Measurements from ENCODE around the gene ZBTB38.

The ZBTB38 gene

DNA sequence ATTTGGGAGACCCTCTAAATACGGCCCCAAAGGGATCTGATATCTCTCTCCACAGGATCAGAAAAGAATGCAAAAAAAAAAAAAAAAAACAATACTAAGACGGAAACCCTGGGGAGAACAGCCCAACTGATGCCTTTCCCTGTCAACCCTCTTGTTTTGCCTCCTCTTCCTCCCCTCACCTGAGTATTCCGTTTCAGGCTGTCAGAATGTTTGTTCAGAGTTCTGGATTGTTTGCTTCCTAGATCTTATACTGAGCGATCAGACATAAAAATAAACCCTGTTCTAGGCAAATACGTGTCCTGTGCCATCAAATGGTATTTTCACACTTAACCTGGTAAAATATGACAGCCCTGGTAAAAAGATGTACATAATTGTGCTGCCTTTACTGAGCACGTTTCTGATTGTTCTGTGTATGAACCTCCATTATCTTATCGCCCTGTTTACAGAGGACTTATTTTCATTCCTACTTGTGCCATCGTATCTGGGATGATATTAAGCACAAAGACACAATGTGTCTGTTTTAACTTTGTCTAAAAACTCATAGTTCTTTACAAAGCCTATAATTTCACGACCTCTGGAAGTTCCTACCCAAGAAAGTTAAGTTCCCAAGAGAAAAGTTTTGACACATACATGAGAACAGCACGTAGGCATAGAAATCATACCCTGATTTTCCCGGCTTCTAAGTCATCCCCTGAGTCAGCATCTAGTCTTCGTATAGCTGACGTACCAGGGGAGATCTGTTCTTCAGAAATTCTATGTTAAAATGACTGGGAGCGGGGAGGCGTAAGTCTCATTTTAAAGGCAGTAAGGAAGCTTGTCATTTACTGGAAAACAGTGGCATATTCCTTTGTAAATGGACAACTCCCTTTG, 856 bp downstream of the ZBTB38 start:
- peak; percentile 45 for DNase-seq

DNA sequence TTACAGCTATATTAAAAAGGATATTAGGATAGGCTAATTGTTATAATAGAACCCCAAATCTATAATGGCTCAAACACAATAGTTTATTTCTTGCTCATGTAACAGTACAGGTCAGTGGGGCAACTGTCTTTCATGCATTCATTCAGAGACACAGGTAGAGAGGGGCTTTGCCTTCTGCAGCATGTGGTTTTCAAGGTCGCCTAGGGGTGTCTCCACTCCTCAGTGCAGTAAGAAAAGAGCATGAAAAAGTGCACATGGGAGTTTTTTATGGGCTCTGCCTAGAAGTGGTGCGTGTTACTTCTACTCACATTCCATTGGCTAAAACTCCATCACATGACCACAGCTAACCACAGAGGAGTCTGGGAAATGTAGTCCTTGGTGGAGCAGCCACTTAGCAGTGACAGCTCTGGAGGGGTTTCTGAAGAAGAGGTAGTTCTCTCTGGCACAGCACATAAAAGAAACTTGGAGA, 1.8 kb downstream of the ZBTB38 start:
- peak; percentile 79 for DNase-seq

DNA sequence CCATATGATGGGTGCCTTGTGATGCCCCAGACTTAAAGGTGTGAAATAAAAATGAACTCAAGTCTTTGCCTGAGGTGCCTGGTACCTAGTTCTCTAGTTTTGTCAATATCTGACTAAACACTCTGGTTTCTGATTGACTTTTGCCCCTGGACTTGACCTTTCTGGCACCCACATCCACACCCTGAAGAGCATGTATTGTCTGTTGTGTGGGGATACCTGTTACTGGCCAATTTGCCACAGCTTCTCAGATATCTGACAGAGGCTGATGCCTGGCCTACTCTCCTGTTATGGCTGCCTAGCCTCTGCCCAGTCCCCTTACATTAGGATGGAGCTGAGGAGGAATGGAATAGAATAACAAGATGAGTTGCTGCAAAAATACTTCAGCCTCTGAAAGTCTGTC, 3.6 kb downstream of the ZBTB38 start:
- no peak for DNase-seq

DNA sequence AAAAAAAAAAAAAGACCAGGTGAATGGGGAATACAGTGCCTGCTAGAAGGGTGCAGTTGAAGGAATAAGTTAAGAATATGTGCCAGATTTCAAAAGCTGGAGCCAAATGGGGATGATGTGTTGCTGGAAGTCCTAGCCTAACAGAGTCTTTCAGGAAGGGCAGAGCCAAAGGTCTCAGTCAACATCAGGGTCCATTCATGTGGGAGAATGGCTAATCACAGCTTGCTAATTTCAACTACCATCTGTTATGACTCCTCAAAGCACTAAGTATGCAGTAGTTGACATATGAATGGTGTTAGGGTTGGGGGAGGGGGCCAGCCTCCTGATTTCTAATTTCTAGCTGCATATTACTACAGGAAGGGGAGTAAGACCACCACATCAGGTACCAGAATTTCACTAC, 4.4 kb downstream of the ZBTB38 start:
- no peak for DNase-seq

DNA sequence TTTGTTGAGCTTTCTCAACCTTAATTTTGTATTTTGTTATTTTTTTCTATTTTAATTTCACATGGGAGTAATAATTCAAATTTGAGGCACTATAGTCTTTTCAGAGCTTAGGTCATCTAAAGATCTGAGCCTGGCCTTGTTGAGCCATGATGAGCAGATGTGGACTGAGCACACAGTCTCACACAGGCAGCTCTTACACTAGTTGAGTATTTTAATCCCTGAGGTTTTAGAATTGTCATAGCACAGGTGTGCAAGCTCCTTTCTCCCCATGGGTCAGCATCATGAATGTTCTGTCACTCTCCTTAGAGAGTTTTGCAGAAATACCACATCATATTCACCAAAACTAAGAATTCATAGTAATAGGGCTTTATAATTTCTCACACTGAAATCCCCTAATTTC, 4.9 kb downstream of the ZBTB38 start:
- no peak for DNase-seq

DNA sequence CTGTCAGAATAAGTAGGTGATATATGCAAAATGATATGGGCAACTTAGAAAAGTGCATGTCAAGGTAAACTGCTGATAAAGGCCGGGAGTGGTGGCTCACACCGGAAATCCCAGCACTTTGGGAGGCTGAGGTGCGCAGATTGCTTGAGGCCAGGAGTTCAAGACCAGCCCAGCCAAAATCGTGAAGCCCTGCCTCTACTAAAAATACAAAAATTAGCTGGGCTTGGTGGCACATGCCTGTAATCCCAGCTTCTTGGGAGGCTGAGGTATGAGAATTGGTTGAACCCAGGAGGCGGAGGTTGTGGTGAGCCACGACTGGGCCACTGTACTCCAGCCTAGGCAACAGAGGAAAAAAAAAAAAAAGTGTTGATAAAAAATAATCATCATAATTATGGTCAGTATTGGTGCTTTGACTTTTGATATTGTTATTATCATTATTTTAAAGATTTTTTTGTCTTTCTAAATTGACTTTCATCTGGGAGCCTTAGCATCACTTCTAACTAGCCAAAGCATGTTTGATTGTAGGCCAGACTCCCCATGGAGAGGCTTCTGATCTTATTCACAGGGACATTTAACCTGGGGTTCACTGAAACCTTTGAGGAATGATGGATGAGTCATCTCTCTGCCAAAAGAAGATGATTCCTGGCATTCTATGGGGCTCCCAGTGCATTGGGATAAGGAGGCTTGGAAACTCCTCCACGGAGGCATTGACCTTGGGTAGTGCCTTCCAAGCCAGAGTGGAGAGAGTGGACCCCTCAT, 5.6 kb downstream of the ZBTB38 start:
- DNase-seq: peak; percentile 78

DNA sequence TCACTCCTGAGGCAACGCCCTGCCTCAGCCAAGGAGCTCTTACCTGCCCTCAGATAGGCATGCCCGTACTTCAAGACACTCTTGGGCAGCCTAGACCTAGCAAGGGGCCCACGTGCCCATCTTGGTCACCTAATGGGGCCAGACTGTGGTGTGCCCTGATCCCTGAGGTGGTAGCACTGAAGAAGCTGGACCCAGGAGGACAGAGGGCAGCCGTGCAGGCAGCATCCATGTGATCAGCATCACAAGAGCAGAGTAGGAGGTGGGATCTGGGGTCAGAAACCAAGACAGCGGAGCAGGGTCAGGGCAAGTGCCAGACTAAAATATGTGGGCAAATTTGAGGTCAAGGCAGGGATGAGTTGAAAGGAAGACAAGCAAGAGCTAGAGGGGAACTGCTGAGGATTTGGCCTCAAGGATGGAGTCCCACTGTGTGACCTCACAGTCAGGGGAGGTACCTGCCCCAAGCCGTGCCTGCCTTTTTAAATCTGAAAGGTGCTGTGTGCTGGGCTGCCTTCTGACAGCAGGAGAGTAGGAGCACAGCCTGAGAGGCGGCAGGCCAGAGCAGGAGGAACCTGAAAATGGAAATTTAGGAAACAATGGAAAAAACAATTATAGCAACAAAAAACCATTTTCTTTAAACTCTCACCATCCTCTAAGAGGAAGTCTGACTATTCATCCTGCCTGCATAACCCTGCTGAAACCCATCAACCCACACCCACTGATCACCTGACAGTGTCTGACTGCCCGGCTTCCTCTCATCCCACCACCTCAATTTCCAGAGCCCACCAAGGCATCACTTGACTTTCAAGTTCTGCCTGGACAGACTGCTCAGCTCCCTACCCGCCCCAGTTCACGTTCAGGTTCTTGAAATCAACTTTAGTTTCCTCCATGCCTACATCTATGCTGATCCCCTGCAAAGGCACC, 7.3 kb downstream of the ZBTB38 start:
- DNase-seq: no peak

DNA sequence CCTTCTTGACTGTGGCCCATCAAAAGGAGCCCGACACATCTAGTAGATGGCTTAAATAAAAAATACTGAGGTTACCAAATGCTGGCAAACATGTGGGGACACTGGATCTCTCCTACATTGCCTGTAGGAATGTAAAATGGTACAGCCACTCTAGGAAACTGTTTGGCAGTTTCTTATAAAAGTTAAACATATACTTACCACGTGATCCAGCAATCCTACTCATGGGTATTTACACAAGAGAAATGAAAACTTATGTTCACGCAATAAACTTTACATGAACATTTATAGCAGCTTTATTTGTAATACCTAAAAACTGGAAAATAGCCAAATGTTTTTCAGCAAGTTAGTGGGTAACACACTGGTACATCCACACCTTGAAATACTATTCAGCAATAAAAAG, 9.1 kb downstream of the ZBTB38 start:
- DNase-seq: no peak

DNA sequence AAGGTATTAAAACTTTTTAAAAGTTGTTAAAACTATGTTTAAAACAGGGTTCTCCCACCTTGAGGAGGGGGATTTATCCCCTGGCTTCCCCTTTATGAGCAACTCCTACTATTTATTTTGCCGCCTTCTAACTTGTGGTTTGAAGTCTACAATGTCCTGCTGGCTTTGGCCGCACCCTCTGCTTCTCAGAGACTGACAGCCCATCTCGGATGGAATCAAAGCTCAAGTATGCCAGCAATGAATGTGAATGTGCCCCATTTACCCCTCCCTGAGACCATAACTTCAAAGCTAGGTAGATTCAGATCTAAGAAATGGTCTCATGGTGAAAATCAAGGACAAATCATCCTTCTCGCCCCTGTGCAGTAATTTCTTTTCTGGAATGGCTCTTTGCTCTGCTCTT, 10.3 kb downstream of the ZBTB38 start:
- DNase-seq: no peak

DNA sequence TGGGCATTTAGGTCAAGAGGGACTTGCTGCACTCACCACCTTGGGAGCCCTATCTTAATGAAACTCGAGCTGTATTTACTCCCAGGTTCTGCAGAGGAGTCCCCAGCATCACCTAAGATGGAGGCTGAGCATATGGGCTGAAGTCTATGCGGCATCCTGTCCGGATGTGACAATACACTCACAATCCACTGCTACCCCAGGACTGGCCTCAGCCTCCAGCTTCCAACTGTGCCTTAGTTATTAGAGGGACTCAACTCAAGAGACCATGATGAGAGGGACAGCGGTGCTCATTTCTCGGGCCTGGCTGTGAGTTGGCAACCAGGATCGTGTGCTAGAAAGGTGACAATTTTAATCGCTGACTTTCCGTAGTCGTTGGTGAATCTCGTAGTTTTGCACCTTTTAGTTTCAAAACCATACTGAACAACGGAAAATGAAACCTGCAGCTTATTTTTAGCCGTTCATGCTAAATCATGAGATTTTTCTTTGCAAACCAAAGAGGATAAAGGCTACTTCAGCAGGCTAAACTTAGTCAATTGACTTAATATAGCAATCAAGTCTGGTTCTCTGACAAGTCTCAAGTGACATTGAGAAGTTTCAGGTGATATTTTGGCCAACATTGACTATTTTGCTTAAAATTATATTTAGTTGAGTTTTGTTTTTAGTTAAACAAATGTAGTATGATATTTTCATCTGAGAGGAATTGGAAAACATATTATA, 11.1 kb downstream of the ZBTB38 start:
- DNase-seq: no peak

DNA sequence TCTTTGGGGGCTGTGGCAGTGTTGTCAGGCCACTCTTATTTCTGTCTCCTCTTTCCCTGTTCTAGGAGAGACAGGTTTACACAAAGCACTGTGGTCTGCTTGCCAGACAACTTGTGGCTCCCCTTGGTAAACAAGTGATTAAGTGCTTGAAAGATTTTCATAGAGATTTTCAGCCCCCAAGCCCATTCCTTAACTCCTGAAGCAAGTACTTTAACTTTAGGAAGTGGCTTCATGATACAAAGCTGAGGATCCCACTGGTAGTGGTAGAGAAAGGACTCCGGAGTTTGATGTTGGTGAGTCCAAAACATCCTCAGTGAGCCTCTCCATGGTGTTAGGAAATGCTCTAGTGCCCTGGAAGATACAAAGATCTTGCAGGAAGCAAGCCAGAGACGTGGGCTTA, 12.0 kb downstream of the ZBTB38 start:
- no peak for DNase-seq

DNA sequence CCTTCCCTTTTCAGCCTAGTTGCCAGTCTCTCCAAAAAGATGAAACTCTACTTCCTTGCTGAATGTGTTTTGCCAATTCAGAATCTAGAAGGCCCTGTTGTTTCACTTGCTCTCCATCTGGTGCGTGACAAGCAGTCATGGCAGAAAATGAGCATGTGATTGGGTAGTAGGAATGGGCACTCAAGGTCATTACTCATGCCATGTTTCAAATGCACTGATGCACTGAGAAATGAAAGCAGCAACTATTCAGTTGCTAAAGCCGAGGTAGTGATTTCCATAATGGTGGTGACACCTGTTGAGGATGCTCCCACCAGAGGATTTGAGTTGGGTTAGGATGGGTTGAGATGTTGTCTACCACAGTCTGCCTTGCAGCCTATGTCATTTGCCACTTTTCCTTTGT, 12.7 kb downstream of the ZBTB38 start:
- no peak for DNase-seq

DNA sequence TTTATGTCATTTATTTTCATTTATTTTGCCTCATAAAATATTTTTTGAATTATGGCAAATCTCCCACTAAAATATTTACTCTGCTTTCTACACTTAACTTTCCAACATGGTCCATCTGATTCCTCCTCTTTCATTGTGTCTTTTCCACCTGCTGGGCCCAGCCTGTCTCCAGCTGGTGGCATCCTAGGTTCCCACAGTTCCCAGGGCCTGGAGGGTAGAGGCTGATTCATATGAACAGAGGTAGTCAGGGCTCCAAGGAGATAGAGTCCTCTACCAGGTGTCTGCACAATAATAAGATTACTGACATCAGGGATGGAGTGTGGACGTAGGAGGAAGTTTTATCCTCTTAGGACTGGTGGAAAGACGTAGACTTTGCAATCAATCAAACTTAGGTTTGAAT, 14.3 kb downstream of the ZBTB38 start:
- DNase-seq: no peak

DNA sequence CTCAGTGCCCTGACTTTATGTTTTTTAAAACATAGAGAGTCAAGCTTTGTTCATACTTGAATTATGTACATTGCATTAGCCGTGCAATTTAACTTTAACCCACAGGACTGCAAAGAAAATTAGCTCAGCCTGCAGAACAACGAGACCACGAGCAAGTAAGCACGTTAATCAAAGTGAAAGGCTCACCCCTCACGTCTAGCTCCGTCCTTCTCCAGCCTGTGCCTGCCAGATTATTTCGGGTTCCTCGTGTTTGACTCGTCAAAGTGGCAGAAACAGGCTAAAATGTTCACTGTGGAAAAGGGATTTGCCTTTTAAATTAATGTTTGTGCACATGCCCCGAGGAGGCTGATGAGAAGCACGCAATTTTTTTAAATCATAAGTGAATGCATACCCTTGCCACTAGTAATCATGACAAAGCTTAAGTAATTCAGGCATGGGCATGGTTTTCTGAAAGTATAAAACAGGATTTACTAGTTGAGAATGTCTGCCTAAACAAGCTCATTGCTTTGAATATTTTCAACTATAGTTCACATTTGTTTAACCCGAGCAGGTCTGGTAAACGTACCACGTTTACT, 15.3 kb downstream of the ZBTB38 start:
- DNase-seq: peak; percentile 37

DNA sequence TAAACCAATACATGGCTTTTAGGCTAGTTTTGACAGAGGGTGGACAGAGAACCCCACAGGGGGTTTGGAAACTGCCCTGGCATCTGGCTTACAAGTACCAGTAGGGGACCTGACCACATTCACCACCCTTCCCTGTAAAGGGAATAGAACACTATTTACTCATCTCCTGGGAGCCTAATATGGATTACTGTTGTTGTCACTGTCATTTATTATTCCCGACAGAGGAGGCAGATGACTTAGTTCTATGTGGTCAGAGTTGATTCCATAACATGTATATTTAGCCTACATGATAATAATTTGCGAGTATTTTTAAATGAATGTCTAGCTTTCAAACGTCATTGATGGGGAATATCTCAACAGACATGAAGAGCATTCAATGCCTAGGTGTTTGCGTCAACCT, 15.9 kb downstream of the ZBTB38 start:
- peak; percentile 50 for DNase-seq

DNA sequence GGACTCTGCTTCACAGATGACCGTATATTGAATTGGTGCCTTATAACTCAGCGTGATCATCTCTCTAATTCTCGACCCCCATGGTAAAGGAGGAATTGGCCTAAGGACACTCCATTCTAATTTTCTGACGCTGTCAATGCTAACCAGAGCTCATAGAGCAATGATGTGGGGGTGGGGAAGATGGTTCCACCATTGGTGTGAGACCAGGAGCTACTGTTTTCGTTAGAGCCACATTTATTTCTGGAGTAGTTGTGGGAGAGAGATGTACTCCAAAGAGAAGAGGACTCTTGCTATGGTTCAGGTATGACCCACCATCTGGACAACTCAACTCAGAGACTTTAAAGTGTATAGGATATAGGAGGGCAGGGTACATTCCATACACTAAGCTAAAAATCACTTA, 16.3 kb downstream of the ZBTB38 start:
- DNase-seq: no peak

DNA sequence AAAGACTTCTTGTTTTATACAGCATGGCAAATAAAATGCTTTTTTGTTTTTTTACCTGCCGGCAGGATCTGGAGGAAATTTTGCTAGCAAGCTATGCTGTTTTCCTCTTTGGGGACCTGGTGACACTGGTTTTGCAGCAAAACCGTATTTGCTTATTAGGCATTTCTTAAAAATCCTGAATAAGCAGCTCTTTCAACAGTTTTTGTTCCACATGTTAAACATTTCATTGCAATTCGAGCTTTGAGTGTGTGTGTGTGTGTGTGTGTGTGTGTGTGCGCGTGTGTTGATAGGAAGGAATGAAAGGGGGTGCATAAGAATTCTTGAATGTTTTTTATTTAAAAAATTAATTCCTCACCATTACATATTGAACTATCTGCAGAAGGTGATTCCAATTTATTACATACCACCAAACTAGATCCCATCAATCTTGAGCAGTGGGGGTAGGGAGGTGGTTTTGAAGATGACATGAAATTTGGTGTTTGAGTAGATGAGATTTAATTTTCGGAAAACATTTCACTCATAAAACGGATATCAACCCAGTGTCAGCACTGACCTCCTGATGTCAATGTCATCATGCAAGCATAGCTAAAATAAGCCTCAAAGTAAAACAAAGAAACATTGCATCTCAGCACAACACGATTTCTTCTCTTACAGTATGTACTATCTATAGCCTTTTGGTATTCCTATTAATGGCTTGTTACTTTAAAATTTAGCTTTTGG, 17.3 kb downstream of the ZBTB38 start:
- DNase-seq: no peak

DNA sequence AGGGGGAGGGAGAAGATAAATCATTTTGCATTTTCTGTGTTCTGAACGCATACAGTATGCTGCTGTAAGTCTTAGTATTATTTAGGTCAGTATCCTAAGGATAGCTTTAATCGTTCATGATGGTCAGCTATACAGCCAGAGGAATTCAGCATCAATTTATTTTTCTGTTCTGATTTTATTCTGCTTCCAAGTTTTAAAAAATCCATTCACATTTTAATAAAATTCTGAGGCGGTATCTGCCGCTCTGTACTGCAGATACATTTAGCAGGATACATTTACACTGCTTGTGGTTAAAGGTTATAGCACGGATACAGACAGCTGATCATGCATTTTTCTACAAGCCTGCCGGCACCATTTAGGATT, 17.8 kb downstream of the ZBTB38 start:
- no peak for DNase-seq

DNA sequence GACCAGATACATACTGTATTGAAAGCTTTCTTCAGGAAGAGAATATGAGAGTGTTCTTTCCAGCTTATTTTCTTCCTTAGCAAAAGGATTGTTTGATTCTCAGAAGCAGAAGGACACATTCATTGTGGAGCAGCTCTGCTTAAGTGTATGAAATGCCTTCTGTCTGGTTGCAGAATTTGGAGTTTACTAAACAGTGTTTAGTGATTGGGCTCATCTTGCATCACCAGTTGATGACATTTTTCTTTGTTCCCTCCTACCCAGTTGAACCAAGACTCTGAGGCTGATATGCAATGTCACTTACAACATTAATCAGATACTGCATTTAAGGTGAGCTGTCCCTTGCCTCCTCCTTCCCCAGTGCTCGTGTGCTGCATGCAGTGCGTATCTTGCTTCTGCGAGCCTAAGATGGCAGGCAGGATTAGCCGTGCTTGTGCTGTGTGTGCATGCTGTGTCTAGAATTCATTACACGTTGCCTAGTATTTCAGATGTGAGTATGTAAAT, 18.4 kb downstream of the ZBTB38 start:
- no peak for DNase-seq

DNA sequence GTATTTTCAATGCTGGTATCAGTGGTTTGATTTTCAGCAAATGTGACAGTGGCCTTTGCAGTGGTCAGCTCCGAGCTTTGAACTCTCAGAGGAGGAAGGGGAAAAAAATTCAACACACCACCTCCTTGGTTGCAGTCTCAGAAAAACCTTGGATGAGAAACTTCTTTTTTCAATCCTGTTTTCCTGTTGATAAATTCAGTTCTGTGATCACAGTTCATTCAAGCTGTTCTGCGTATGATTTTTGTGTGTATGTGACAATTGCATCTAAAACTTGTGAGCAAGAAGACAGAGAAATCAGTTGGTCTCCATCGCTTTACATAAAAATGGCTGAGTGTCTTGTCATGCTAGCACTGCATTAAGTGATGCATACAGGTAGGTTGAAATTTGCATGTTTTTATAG, 19.2 kb downstream of the ZBTB38 start:
- DNase-seq: no peak

DNA sequence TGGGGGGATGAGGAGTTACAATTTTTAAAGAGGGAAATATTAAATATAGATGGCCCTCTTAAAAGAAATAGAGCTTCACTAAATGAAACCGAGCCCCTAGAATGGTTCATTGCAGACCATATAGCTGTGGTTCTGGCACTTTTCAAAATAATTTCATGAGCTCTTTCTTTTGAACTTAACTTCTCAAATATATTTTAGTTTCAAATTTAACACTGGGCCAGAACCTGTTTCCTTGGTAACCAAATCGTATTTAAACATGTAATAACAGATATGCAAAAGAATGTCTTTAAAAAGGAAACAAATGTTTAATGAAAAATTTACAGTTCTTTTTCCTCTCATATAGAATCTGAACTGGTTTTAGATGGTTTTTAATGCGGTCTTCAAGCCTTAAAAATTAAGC, 20.1 kb downstream of the ZBTB38 start:
- no peak for DNase-seq

Data from EL (cell line).